Measurements from ENCODE around the gene GTPBP6.

GRCh38 chrX:338836-339400 is 20.3 kb upstream of the GTPBP6 start:
- no peak for TF ChIP-seq EZH2 (IDR thresholded peaks at IDR 0.05; ENCODE audit: borderline replicate concordance)
- TF ChIP-seq EZH2phosphoT487 (IDR thresholded peaks at IDR 0.05; ENCODE audit: low read depth, severe bottlenecking, unreplicated experiment), result no peak

Measured in hepatocyte (in vitro differentiated cells).